DOHH2 (cell line): ENCODE measurements around the gene RPL39.
"Not testable (repeated sequence)": the region's sequence is repeated elsewhere in the genome, so short reads cannot be mapped to it uniquely, and the experiment has no call there.

ENCODE experiments used
- H3F3A ChIP-seq: fragments of 200-600 bp; sonication (generic), shearing (Covaris generic); 2 replicates; pipeline ENCODE4 v1.6.0; 2016; ENCODE audit warnings: antibody characterized with exemption, mild to moderate bottlenecking; ENCODE audit not compliant: control insufficient read depth, insufficient read depth
- H3K27ac ChIP-seq: fragments of 200-600 bp; sonication (generic); 2 replicates; pipeline ENCODE4 v1.5.1; 2014; ENCODE audit warnings: low read depth, mild to moderate bottlenecking, low read length, moderate library complexity
- H3K27me3 ChIP-seq: fragments of 200-600 bp; sonication (generic); 2 replicates; pipeline ENCODE4 v1.6.1; 2014; ENCODE audit warnings: mild to moderate bottlenecking, low read length, mixed read lengths; ENCODE audit not compliant: control insufficient read depth
- H3K36me3 ChIP-seq: fragments of 200-600 bp; sonication (generic); 2 replicates; pipeline ENCODE4 v1.6.1; 2014; ENCODE audit warnings: mild to moderate bottlenecking, low read length, moderate library complexity, mixed read lengths; ENCODE audit not compliant: control insufficient read depth
- H3K4me1 ChIP-seq: fragments of 200-600 bp; sonication (generic); 2 replicates; pipeline ENCODE4 v1.6.1; 2014; ENCODE audit warnings: mild to moderate bottlenecking, low read length, mixed read lengths; ENCODE audit not compliant: control insufficient read depth
- H3K4me2 ChIP-seq: fragments of 200-600 bp; sonication (generic); 2 replicates; pipeline ENCODE4 v1.6.0; 2014; ENCODE audit warnings: mild to moderate bottlenecking, low read length, moderate library complexity
- H3K4me3 ChIP-seq: fragments of 200-600 bp; sonication (generic); 2 replicates; pipeline ENCODE4 v1.5.1; 2014; ENCODE audit warnings: mild to moderate bottlenecking, low read length, mixed read lengths
- H3K79me2 ChIP-seq: fragments of 200-600 bp; sonication (generic); 2 replicates; pipeline ENCODE4 v1.6.1; 2014; ENCODE audit warnings: mild to moderate bottlenecking, low read length, mixed read lengths; ENCODE audit not compliant: control insufficient read depth
- H3K9me2 ChIP-seq: fragments of 200-600 bp; sonication (generic); replicated peaks from 2 replicates; pipeline ENCODE4 v1.6.1; 2014; ENCODE audit warnings: mild to moderate bottlenecking, low read length, mixed read lengths; ENCODE audit not compliant: control insufficient read depth
- H3K9me3 ChIP-seq: fragments of 200-600 bp; sonication (generic); 2 replicates; pipeline ENCODE4 v1.6.1; 2014; ENCODE audit warnings: antibody characterized with exemption, low read length, mixed read lengths; ENCODE audit not compliant: control insufficient read depth, insufficient read depth
- H4K20me1 ChIP-seq: fragments of 200-600 bp; sonication (generic); 2 replicates; pipeline ENCODE4 v1.6.0; 2014; ENCODE audit warnings: low read depth, mild to moderate bottlenecking, antibody characterized with exemption, low read length, moderate library complexity; ENCODE audit not compliant: control insufficient read depth, insufficient read depth
- CTCF ChIP-seq: fragments of 200-600 bp; sonication (generic); IDR thresholded peaks from one replicate; pipeline ENCODE4 v1.5.1; 2014; ENCODE audit warnings: antibody characterized with exemption, mild to moderate bottlenecking, low read depth, low read length; ENCODE audit not compliant: poor library complexity, severe bottlenecking
- EZH2phosphoT487 ChIP-seq: fragments of 200-600 bp; sonication (generic); IDR thresholded peaks from 2 replicates; pipeline ENCODE4 v1.6.1; 2017; ENCODE audit warnings: borderline replicate concordance, mild to moderate bottlenecking, antibody characterized with exemption, low read length, moderate library complexity, mixed read lengths

The RPL39 gene

DNA sequence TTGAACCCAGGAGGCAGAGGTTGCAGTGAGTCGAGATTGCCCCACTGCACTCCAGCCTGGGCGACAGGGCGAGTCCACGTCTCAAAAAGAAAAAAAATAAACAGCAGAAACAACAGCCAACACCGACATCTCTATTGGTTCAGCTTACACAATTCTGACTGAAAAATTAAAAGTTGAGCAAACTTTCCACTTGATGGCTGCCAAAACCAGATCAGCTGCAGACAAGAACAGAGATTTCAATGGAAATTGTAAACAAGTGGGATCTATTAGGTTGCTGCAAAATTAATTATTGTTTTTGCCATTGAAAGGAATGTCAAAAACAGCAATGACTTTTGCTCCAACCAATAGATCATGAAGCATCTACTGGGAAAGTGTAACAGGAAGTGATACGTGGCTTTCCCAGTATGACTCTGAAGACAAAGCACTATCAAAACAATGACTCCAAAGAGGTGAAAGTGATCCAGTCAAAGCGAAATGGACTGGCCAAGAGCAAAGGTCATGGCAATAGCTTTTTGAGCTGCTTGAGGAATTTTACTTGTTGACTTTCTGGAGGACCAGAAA lies 35.0 kb upstream of the RPL39 start:
- H3K36me3 ChIP-seq = peaks cover 3% of the 10 kb centered on the region; the same call in 1 of the 2 replicates
- no peaks in the 10 kb centered on the region for H4K20me1 ChIP-seq
- no peaks in the 10 kb centered on the region for H3K27me3 ChIP-seq
- no peaks in the 10 kb centered on the region for H3F3A ChIP-seq
- no peak overlapping the region for H3K27ac ChIP-seq
- TF ChIP-seq CTCF (no peak), EZH2phosphoT487 (no peak)
- H3K4me3 ChIP-seq = no peak overlapping the region
- H3K4me2 ChIP-seq = no peak overlapping the region
- no peaks in the 10 kb centered on the region for H3K9me3 ChIP-seq
- no peaks in the 10 kb centered on the region for H3K79me2 ChIP-seq
- H3K9me2 ChIP-seq = no peaks in the 10 kb centered on the region
- no peaks in the 10 kb centered on the region for H3K4me1 ChIP-seq

DNA sequence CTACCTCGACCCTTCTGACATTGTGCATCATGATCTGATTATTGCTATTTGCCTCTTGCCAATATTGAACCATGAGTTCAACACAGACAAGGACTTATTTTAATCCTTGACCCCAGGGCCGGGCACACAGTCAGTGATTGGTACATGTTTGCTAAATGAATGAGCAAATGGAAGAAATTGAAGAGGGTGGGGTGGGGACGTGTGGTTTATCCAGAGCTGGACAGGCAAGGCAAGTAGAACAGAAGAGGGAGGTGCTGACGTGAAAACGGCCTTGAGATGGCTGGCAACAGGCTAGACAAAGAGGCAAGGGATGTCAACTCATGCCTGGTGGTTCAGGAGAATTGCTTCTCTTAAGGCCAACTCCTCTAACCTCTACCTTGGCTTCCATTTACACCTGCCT lies 32.8 kb upstream of the RPL39 start:
- not testable (repeated sequence) for H3F3A ChIP-seq, H3K79me2 ChIP-seq, H4K20me1 ChIP-seq, H3K36me3 ChIP-seq, H3K9me2 ChIP-seq, H3K4me2 ChIP-seq, H3K9me3 ChIP-seq, H3K4me3 ChIP-seq, H3K27me3 ChIP-seq, H3K27ac ChIP-seq, H3K4me1 ChIP-seq

DNA sequence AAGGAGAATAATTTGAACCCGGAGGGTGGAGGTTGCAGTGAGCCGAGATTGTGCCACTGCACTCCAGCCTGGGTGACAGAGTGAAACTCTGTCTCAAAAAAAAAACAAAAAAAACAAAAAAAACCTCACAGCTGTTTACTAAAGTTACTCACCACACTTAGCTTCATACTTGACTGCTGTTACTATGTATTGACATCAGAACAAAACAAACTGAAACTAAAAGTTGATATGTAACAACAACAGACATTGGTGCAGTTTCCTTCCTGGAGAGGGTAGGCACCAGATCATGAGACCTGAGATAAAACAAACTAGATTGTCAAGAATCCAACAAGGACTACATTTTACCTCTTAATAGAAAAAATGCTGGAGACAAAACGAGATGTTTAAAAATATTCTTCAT lies 30.3 kb upstream of the RPL39 start:
- not testable (repeated sequence) for H3K4me1 ChIP-seq, H3K4me3 ChIP-seq, H3K79me2 ChIP-seq, H4K20me1 ChIP-seq, H3K27ac ChIP-seq, H3K4me2 ChIP-seq, H3K36me3 ChIP-seq, H3K9me2 ChIP-seq, H3K27me3 ChIP-seq, H3K9me3 ChIP-seq, H3F3A ChIP-seq

- Histone ChIP-seq H3K79me2 (no peaks in the 10 kb centered on the region), H3K9me2 (no peaks in the 10 kb centered on the region), H3K27me3 (no peaks in the 10 kb centered on the region), H3K9me3 (no peaks in the 10 kb centered on the region), H3K36me3 (no peaks in the 10 kb centered on the region), H3K4me3 (no peak overlapping the region), H3K4me1 (no peaks in the 10 kb centered on the region), H4K20me1 (no peaks in the 10 kb centered on the region), H3K4me2 (no peak overlapping the region), H3F3A (no peaks in the 10 kb centered on the region), H3K27ac (no peak overlapping the region)
- TF ChIP-seq CTCF (no peak), EZH2phosphoT487 (no peak)
Observed at GRCh38 chrX:119817130-119817690, 25.8 kb upstream of the RPL39 start.
